H1 (cell line): ENCODE measurements around the gene KCNG3. TPM values are rescaled to one million over a fixed set of nuclear protein-coding genes. Genes with fewer than 3 reads are reported as not detected.

Experiments
- EGR1 ChIP-seq: IDR thresholded peaks from 2 replicates; pipeline ENCODE4 v1.6.1; 2011; ENCODE audit warnings: low read depth, low read length, borderline replicate concordance
- KDM5A ChIP-seq: fragments of 200-600 bp; IDR thresholded peaks from 2 replicates; pipeline ENCODE4 v1.7.1; 2012; ENCODE audit warnings: mild to moderate bottlenecking, low read length, inconsistent platforms, mixed read lengths
- NRF1 ChIP-seq: IDR thresholded peaks from 2 replicates; pipeline ENCODE4 v1.6.1; 2011; ENCODE audit warnings: mild to moderate bottlenecking, low read depth, low read length, improper control_type of control experiment
- RAD21 ChIP-seq, 2 experiments: IDR thresholded peaks in 1 of 2; conservative IDR thresholded peaks in 1 of 2; 2 replicates each; pipeline ENCODE4 v1.6.1; 2011; ENCODE audit warnings: low read depth in 2 of 2, low read length in 2 of 2, improper control_type of control experiment in 1 of 2, inconsistent platforms in 1 of 2, mild to moderate bottlenecking in 1 of 2, moderate library complexity in 1 of 2
- polyA plus RNA-seq, 7 experiments: library from polyadenylated mRNA; depleted of rRNA in 3 of 7; stranded (reverse) in 5 of 7; unstranded in 2 of 7; fragments of >200 nt in 5 of 7; fragments of 200-250 nt in 2 of 7; gene quantifications; 1 replicate in 5 of 7; 2 replicates in 1 of 7; 4 replicates in 1 of 7; pipeline versions ENCODE4 v1.2.1 to v1.2.3, GENCODE V29; 2011 to 2013; ENCODE audit warnings: missing spikeins in 2 of 7, mixed read lengths in 2 of 7
- total RNA-seq: library from RNA; stranded (reverse); fragmentation: NEBNext Ultra II Directional; extraction: Animal tissue kit (Norgen Biotek cat#: 25700); gene quantifications from 2 replicates; pipeline ENCODE4 v1.2.1, GENCODE V29; 2021

The KCNG3 gene
- total and polyA plus RNA-seq, 2 of the 8 experiments (the other 6 are each of a cell fraction or from before 2014, with no cell fraction given): 8.1 to 21.3 TPM

- no peak for TF ChIP-seq RAD21 (IDR thresholded peaks at IDR 0.05 in 1 of 2, conservative IDR thresholded peaks at IDR 0.05 in 1 of 2; ENCODE audit: low read depth in 2 of 2, low read length in 2 of 2)
- no peak for TF ChIP-seq EGR1
- no peak for TF ChIP-seq NRF1
- no peak for TF ChIP-seq KDM5A
These were observed 51.0 kb downstream of the KCNG3 start (continued) for GRCh38 chr2:42442774-42443173.
